Renal pelvis (tissue), 12 donors: ENCODE data around the gene ARHGAP1. TPM values are rescaled to one million over a fixed set of nuclear protein-coding genes. Genes with fewer than 3 reads are reported as not detected.

Source experiments
- DNase-seq: peaks from one replicate; pipeline ENCODE4 v3.0.0-alpha.2; 2013
- long read RNA-seq, 16 experiments: transcript quantifications; one replicate each; lab custom pipeline, GENCODE V29; 2026
- polyA plus RNA-seq, 3 donors: library from polyadenylated mRNA; unstranded; fragments of 120-200 nt; gene quantifications; one replicate each; pipeline ENCODE4 v1.2.1, GENCODE V29; 2013; ENCODE audit not compliant: insufficient read length in 3 of 3

ARHGAP1 gene
- 10 to 100 TPM; 54.1 to 69.0 (median 61.0) TPM for polyA plus RNA-seq
- long read RNA-seq, donor 1, transcript ARHGAP1-201 (13 exons, 3,375 nt): major isoform, 7 of 9 reads
- long read RNA-seq, donor 1, partial matches to known transcripts: 0 of 9 reads
- long read RNA-seq, donor 1, other reads (novel, unspliced or antisense): 0 of 9 reads
- long read RNA-seq, donor 2, transcript ARHGAP1-201 (13 exons, 3,375 nt): major isoform, 12 of 19 reads
- long read RNA-seq, donor 2, partial matches to known transcripts: 6 of 19 reads
- long read RNA-seq, donor 2, other reads (novel, unspliced or antisense): 0 of 19 reads
- long read RNA-seq, donor 3, transcript ARHGAP1-201 (13 exons, 3,375 nt): major isoform, 11 of 15 reads
- long read RNA-seq, donor 3, partial matches to known transcripts: 0 of 15 reads
- long read RNA-seq, donor 3, other reads (novel, unspliced or antisense): 0 of 15 reads
- long read RNA-seq, donor 4, transcript ARHGAP1-201 (13 exons, 3,375 nt): major isoform, 5 of 9 reads
- long read RNA-seq, donor 4, partial matches to known transcripts: 0 of 9 reads
- long read RNA-seq, donor 4, other reads (novel, unspliced or antisense): 0 of 9 reads
- long read RNA-seq, donor 5, partial matches to known transcripts: 0 of 3 reads
- long read RNA-seq, donor 5, other reads (novel, unspliced or antisense): 0 of 3 reads
- long read RNA-seq, donor 6, transcript ARHGAP1-201 (13 exons, 3,375 nt): major isoform, 13 of 19 reads
- long read RNA-seq, donor 6, transcript ARHGAP1-207 (4 exons, 901 nt): minor isoform, 6 of 19 reads
- long read RNA-seq, donor 6, partial matches to known transcripts: 0 of 19 reads
- long read RNA-seq, donor 6, other reads (novel, unspliced or antisense): 0 of 19 reads
- long read RNA-seq, donor 7, transcript ARHGAP1-201 (13 exons, 3,375 nt): major isoform, 13 of 22 reads
- long read RNA-seq, donor 7, transcript ARHGAP1-207 (4 exons, 901 nt): minor isoform, 9 of 22 reads
- long read RNA-seq, donor 7, partial matches to known transcripts: 0 of 22 reads
- long read RNA-seq, donor 7, other reads (novel, unspliced or antisense): 0 of 22 reads
- long read RNA-seq, donor 8, transcript ARHGAP1-201 (13 exons, 3,375 nt): major isoform, 10 of 22 reads
- long read RNA-seq, donor 8, partial matches to known transcripts: 8 of 22 reads
- long read RNA-seq, donor 8, other reads (novel, unspliced or antisense): 0 of 22 reads
- long read RNA-seq, donor 9, transcript ARHGAP1-201 (13 exons, 3,375 nt): major isoform, 16 of 19 reads
- long read RNA-seq, donor 9, partial matches to known transcripts: 0 of 19 reads
- long read RNA-seq, donor 9, other reads (novel, unspliced or antisense): 0 of 19 reads
- long read RNA-seq, donor 10, transcript ARHGAP1-201 (13 exons, 3,375 nt): major isoform, 6 of 19 reads
- long read RNA-seq, donor 10, partial matches to known transcripts: 11 of 19 reads
- long read RNA-seq, donor 10, other reads (novel, unspliced or antisense): 0 of 19 reads
- long read RNA-seq, donor 11, transcript ARHGAP1-207 (4 exons, 901 nt): major isoform, 10 of 21 reads
- long read RNA-seq, donor 11, transcript ARHGAP1-201 (13 exons, 3,375 nt): major isoform, 10 of 21 reads
- long read RNA-seq, donor 11, partial matches to known transcripts: 0 of 21 reads
- long read RNA-seq, donor 11, other reads (novel, unspliced or antisense): 0 of 21 reads
- long read RNA-seq, donor 12, transcript ARHGAP1-207 (4 exons, 901 nt): minor isoform, 6 of 104 reads
- long read RNA-seq, donor 12, transcript ARHGAP1-201 (13 exons, 3,375 nt): major isoform, 11 of 104 reads
- long read RNA-seq, donor 12, partial matches to known transcripts: 87 of 104 reads
- long read RNA-seq, donor 12, other reads (novel, unspliced or antisense): 0 of 104 reads
- long read RNA-seq, donor 13, transcript ARHGAP1-201 (13 exons, 3,375 nt): major isoform, 6 of 13 reads
- long read RNA-seq, donor 13, transcript ARHGAP1-207 (4 exons, 901 nt): major isoform, 6 of 13 reads
- long read RNA-seq, donor 13, partial matches to known transcripts: 0 of 13 reads
- long read RNA-seq, donor 13, other reads (novel, unspliced or antisense): 0 of 13 reads
- long read RNA-seq, donor 14: 0 reads
- long read RNA-seq, donor 15, transcript ARHGAP1-201 (13 exons, 3,375 nt): major isoform, 15 of 18 reads
- long read RNA-seq, donor 15, partial matches to known transcripts: 0 of 18 reads
- long read RNA-seq, donor 15, other reads (novel, unspliced or antisense): 0 of 18 reads
- long read RNA-seq, donor 16, transcript ARHGAP1-201 (13 exons, 3,375 nt): major isoform, 17 of 43 reads
- long read RNA-seq, donor 16, transcript ARHGAP1-207 (4 exons, 901 nt): minor isoform, 8 of 43 reads
- long read RNA-seq, donor 16, partial matches to known transcripts: 18 of 43 reads
- long read RNA-seq, donor 16, other reads (novel, unspliced or antisense): 0 of 43 reads

DNA sequence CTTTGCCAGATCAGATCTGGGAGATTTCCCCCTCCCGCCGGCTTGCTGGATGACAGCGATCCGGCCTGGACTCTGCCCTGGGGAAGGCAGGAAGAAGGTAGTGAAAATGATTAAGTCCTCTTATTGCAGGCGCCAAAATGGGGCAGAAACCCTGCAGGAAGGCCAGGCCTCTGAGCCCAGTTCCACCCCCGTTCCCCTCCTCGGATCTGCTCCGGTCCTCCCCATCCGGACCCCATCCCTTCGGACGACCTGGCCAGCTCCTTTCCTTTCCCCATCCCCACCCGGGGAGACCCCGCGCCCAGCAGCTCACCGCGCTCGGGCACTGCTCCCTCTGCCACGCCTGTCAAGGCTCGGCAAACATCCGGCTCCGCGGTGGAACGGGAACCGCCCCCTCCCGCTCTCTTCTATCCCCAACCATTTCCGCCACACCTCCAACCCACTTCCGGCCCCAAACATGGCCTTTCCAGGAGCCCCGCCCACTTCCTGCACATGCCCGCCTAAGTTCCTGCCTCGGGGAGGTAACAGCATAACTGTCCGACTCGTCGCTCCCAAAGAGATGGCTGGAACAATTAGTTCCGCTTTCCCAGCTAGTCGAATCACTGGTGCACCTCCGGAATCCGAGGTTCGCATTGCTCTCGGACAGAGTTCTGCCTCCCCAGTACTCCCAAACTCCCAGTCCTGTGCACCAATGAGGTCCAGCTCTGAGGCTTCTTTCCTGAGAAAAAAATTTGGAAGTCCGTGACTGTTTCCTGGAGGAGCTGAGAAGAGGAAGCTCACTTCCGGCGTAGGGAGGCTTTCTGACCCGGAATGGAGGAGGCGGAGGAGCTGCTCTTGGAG is at the start of gene ARHGAP1, which contains the start of gene ZNF408:
Gene ARHGAP1 (minus strand): TSS at position 379 of the 837 bp plus-strand sequence. CDS start 4,512 bp downstream, outside the sequence.
Gene ZNF408 (plus strand): TSS at position 791 of the 837 bp plus-strand sequence. CDS start 17 bp downstream, at position 808.
- peak; percentile 99 for DNase-seq

DNA sequence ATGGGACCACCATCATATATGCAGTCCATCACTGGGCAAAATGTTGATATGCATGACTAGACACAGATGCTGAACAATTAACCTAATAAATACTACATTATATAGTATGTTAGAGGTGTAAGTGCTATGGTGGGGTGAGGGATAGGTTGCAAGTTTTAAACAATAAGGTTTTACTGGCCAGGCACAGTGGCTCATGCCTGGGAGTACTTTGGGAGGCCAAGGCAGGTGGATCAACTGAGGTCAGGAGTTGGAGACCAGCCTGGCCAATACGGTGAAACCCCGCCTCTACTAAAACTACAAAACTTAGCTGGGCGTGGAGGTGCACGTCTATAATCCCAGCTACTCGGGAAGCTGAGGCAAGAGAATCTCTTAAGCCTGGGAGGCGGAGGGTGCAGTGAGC is 46.7 kb upstream of the ARHGAP1 start:
- no peak for DNase-seq

DNA sequence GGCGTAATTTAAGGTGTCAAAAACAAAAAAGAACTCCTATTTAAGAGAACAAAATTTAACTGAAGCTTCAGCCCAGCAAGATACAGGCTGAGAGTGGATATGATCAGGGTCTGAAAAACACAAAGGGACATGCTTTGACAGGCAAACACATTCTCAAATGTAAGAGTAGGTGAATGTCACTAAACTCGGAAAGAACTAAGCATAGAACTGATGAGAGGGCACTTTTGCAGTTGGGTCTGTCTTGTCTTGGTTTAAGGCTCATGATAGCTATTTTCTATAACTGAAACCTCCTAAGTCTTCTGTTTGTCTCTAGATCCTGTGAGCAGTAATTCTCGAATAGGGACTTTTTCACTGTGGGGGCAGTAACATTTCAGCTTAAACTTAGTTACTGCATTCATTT is 45.6 kb upstream of the ARHGAP1 start:
- DNase-seq: no peak

DNA sequence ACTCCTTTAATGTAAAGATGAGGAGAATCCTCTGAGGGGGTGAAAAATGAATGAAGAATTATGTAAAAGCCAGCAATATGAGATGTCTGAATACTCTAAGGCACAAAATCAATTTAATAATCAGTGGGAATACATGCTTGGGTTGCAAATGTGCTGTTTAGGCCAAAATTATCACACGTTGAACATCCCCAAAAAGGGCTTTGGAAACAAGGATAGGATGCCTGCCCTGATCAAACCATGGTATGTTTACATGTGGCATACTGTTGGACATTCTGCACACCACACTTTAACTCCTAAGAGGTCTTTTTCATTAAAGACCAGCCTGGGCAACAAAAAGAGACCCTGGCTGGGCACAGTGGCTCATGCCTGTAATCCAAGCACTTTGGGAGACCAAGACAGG is 44.9 kb upstream of the ARHGAP1 start:
- DNase-seq: no peak

DNA sequence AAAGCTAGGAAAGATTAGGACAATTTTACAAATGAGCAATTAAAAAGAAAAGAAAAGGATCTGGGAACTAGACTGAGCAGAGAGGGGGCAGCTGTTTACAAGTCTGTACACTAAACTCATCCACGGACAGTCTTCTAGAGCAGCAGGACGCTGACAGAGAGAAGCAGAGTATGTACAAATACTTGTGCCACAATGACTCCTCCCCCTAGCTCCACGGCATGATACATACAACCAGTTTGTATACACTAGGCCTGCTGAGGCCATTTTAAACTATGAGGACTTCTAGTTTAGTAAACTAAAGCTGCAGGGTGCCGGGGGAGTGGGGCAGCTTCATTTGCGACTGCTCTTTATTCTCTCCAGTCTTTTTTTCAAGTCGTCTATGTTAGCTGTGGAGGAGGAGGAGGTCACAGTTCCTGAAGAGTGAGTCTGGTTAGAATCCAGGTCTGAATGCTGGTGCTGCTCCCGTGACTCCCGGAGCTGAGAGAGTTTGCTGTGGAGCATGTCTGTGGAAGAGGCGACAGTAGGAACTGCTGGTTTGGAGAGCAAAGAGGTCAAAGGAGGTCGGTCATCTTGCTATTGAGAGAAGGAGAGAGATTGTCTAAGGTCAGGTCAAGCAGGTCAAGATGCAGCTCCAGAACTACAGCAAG is 43.4 kb upstream of the ARHGAP1 start:
- DNase-seq: no peak

DNA sequence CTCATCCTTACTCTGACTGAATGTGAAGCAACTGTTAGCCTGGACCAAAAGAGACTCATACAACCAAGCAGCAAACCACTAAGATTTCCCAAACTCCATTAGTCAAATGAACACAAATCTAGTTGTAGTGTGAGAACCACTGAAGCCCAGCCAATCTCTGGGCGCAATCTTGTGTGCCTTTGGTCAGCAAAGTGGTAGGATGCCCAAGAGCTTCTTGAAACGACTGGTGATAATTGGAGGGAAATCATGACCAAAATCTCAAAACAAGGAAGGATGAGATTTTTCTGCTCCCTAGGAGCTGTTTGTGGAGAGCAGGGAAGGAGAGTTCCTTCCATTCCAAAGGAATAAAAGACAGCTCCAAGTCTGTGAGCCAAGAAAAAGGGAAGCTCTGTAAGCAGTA is 42.6 kb upstream of the ARHGAP1 start:
- no peak for DNase-seq

DNA sequence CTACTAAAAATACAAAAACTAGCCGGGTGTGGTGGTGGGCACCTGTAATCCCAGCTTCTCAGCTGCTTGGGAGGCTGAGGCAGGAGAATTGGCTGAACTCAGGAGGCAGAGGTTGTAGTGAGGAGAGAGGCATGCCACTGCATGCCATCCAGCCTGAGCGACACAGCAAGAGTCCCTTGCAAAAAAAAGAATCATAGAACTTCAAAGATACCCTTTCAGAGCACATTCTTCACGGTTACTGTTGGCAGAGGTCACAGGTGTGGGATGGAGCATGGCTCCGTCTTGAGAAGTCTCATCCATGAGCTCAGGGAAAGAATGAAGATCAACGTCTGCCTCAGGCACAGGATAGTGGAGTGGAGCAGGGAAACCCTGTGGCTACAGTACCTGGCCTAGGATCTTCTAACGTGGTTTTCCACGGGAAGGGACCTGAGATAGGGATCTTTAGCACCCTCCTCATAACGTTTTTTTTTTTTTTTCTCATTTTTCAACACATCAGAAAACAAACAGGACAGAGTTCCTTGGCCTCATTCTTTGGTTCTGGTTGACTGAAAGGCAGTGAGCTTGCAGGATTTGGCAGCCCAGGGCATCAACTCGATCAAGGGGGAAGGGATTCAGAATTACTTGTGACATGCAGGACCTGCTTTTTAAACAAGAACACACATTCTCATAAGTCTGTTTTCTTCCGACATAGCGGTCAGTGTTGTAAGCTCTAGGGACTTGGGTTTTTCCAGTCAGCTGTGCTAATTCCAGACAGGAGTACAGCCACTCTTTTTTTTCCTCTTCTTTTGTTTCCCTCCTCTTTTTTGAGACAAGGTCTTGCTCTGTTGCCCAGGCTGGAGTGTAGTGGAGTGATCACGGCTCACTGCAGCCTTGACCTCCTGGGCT is 41.4 kb upstream of the ARHGAP1 start:
- no peak for DNase-seq

DNA sequence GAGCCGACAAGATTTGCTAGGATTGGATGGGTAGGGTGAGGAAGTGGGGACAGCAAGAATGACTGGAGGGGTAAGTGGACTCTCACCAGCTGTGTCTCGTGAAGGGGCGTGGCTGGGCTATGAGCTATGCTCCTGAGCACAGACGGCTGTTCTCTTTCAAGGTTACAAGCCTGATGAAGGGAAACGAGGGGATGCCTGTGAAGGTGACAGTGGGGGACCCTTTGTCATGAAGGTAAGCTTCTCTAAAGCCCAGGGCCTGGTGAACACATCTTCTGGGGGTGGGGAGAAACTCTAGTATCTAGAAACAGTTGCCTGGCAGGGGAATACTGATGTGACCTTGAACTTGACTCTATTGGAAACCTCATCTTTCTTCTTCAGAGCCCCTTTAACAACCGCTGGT is 38.5 kb upstream of the ARHGAP1 start:
- DNase-seq: no peak

DNA sequence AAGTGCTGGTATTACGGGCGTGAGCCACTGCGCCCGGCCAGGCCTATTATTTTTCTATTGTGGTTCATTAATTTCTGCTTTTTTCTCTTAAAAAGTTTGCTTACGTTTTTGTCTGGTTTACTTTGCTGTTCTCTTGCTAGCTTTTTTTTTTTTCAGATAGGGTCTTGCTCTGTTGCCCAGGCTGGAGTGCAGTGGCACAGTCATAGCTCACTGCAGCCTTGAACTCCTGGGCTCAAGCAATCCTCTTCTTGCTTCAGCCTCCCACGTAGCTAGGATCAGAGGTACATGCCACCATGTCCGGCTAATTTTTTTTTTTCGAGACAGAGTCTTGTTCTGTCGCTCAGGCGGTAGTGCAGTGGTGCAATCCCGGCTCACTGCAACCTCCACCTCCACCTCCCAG is 37.3 kb upstream of the ARHGAP1 start:
- no peak for DNase-seq

DNA sequence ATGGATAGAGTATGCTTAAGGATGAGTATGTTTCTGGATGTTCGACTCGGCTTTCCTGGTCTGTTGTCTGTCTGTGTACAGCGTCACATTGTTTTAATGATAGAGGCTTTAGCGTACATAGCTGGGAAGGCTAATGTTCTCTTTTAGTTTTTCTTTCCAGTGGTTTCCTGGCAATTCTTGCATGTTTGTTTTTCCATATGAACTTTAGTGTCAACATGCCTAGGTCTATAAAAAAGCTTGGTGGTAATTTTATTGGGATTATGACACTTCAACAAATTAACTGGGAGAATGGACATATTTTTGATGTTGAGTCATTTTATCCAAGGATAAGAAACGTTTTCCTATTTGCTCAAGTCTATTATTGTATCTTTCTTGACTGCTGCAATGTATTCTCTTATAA is 36.2 kb upstream of the ARHGAP1 start:
- no peak for DNase-seq

DNA sequence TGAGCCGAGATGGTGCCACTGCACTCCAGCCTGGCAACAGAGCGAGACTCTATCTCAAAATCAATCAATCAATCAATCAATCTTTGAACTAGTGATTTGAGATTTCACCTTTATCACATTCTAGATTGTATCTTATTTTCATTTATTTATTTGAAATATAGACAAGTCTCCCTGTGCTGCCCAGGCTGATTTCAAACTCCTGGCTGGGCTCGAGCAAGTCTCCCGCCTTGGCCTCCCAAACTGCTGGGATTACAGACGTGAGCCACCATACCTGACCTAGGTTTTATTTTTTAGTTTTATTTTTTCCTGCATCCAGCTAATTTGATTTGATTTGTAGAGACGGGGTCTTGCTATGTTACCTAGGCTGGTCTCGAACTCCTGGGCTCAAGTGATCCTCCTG is 35.7 kb upstream of the ARHGAP1 start:
- DNase-seq: no peak

DNA sequence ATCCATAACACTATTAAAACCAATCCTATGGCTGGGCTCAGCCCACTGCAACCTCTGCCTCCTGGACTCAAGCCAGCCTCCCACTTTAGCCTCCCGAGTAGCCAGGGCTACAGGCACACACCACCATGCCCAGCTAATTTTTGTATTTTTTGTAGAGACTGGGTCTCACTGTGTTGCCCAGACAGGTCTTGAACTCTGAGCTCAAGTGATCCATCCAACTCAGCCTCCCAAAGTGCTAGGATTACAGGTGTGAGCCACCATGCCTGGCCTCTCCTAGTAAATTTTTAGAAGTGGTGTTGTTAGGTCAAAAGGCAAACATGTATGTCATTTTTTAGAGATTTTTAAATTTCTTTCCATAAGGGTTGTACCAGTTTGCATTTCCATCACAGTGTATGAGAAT is 32.8 kb upstream of the ARHGAP1 start:
- no peak for DNase-seq

DNA sequence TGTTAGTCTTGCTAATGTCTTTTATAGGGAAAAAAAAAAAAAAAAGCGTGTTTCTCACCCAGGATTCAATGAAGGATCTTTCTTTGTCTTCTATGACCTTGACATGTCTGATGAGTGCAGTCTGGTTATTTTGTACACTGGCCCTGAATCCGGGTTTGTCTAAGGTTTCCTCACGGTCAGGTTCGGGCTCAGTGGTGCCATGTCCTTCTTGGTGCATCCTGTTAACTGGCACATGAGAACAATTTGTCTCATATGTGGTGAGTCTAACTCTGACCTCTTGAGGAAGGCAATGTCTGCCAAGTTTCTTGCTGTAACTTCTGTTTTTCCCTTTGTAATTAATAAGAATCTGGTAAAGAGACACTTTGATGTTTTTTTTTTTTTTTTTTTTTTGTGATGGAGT is 31.1 kb upstream of the ARHGAP1 start:
- no peak for DNase-seq

DNA sequence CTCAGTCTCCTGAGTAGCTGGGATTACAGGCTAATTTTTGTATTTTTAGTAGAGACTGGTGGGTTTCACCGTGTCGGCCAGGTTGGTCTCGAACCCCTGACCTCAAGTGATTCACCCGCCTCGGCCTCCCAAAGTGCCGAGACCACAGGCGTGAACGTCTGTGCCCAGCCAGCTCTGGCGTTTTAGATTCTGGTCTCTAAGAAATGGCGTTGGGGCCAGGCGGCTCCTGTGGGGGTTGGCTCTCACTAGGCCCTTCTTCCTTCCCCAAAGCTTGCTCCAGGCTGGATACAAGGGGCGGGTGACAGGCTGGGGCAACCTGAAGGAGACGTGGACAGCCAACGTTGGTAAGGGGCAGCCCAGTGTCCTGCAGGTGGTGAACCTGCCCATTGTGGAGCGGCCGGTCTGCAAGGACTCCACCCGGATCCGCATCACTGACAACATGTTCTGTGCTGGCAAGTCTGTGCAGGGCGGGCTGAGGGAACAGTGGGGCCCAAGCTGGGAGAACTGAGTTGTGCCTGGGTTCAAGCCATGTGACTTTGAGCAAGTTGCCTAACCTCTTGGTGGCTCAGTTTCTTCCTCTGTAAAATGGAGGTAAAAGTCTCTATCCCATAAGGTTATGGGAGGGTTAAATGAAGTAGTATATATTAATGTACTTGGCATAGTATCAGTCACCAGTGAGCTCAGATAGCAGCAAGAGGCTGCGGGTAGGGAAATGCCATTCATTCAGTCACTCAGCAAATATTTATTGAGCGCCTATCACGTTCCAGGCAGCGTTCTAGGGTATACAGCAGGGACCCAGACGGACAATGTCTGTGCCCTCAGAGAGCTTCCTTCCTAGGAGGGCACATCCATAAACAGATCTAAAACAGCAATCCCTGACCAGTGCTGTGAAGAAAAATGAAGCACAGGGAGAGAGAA is 28.9 kb upstream of the ARHGAP1 start:
- DNase-seq: no peak

DNA sequence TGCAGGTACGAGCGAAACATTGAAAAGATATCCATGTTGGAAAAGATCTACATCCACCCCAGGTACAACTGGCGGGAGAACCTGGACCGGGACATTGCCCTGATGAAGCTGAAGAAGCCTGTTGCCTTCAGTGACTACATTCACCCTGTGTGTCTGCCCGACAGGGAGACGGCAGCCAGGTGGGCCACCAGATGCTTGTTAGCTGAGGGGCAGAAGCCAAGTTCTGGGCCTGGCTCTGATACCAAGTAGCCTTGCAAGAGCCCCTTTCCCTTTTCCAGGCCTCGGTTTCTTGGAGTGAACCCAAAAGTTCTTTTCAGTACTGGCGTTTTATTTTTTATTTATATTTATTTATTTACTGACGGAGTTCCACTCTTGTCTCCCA is 28.2 kb upstream of the ARHGAP1 start:
- no peak for DNase-seq
